Neural cell (in vitro differentiated cells): ENCODE results near the gene NEURL4. TPM values are rescaled to one million over a fixed set of nuclear protein-coding genes. Genes with fewer than 3 reads are reported as not detected.

Source experiments
- H2AFZ ChIP-seq: fragments of 200-600, 300-800 bp; sonication (generic), shearing (Covaris generic); 2 replicates; pipeline ENCODE4 v1.6.0; 2014; ENCODE audit warnings: low read depth, mild to moderate bottlenecking, antibody characterized with exemption, low read length, moderate library complexity
- H3F3A ChIP-seq: fragments of 200-600 bp; shearing (Covaris generic); 2 replicates; pipeline ENCODE4 v1.6.1; 2016; ENCODE audit warnings: mild to moderate bottlenecking, moderate library complexity, mixed read lengths, antibody characterized with exemption, low read length; ENCODE audit not compliant: insufficient read depth, poor library complexity, severe bottlenecking
- H3K27ac ChIP-seq: fragments of 200-600, 300-800 bp; sonication (generic), shearing (Covaris generic); 2 replicates; pipeline ENCODE4 v1.5.1; 2014; ENCODE audit warnings: mild to moderate bottlenecking, low read length, moderate library complexity
- H3K27me3 ChIP-seq: fragments of 300-800, 200-600 bp; sonication (generic), shearing (Covaris generic); 2 replicates; pipeline ENCODE4 v1.6.0; 2014; ENCODE audit warnings: mild to moderate bottlenecking, low read depth, low read length, moderate library complexity; ENCODE audit not compliant: insufficient read depth
- H3K36me3 ChIP-seq: fragments of 300-800, 200-600 bp; sonication (generic), shearing (Covaris generic); 2 replicates; pipeline ENCODE4 v1.5.1; 2014; ENCODE audit warnings: mild to moderate bottlenecking, antibody characterized with exemption, low read length, moderate library complexity; ENCODE audit not compliant: insufficient read depth
- H3K4me2 ChIP-seq: fragments of 300-800, 200-600 bp; sonication (generic), shearing (Covaris generic); 2 replicates; pipeline ENCODE4 v1.6.0; 2014; ENCODE audit warnings: mild to moderate bottlenecking, low read length
- H3K4me3 ChIP-seq: fragments of 300-800, 200-600 bp; sonication (generic), shearing (Covaris generic); 2 replicates; pipeline ENCODE4 v1.5.1; 2014; ENCODE audit warnings: mild to moderate bottlenecking, low read length, moderate library complexity
- H3K79me2 ChIP-seq: fragments of 200-600 bp; shearing (Covaris generic); replicated peaks from 2 replicates; pipeline ENCODE4 v1.6.0; 2014; ENCODE audit warnings: mild to moderate bottlenecking, low read length, moderate library complexity; ENCODE audit not compliant: insufficient read depth
- H3K9ac ChIP-seq: fragments of 300-800, 200-600 bp; sonication (generic), shearing (Covaris generic); 2 replicates; pipeline ENCODE4 v1.6.1; 2016; ENCODE audit warnings: mild to moderate bottlenecking, low read length, mixed read lengths
- H3K9me2 ChIP-seq: fragments of 200-600 bp; shearing (Covaris generic); 2 replicates; pipeline ENCODE4 v1.6.1; 2016; ENCODE audit warnings: mild to moderate bottlenecking, low read length, mixed read lengths; ENCODE audit not compliant: insufficient read depth
- H3K9me3 ChIP-seq: fragments of 200-600, 300-800 bp; sonication (generic), shearing (Covaris generic); 2 replicates; pipeline ENCODE4 v1.6.1; 2016; ENCODE audit warnings: mild to moderate bottlenecking, mixed run types, low read length, moderate library complexity, mixed read lengths
- H4K20me1 ChIP-seq: fragments of 200-600 bp; shearing (Covaris generic); 2 replicates; pipeline ENCODE4 v1.6.1; 2016; ENCODE audit warnings: mild to moderate bottlenecking, mixed run types; ENCODE audit not compliant: insufficient read depth
- CTCF ChIP-seq: fragments of 450-650 bp; IDR thresholded peaks from 2 replicates; pipeline ENCODE4 v1.5.1; 2014; ENCODE audit warnings: antibody characterized with exemption, mild to moderate bottlenecking, moderate library complexity; ENCODE audit not compliant: poor library complexity, severe bottlenecking
- EP300 ChIP-seq: fragments of 450-650 bp; conservative IDR thresholded peaks from 2 replicates; pipeline ENCODE4 v1.6.1; 2014; ENCODE audit warnings: antibody characterized with exemption, mild to moderate bottlenecking, moderate library complexity; ENCODE audit not compliant: poor library complexity, severe bottlenecking
- EZH2 ChIP-seq: fragments of 200-600, 300-800 bp; shearing (Covaris generic), sonication (generic); IDR thresholded peaks from 2 replicates; pipeline ENCODE4 v1.6.1; 2014; ENCODE audit warnings: antibody characterized with exemption, low read length, borderline replicate concordance, mild to moderate bottlenecking; ENCODE audit not compliant: insufficient read depth, poor library complexity, severe bottlenecking
- MXI1 ChIP-seq: fragments of 450-650 bp; conservative IDR thresholded peaks from 2 replicates; pipeline ENCODE4 v1.6.1; 2014; ENCODE audit warnings: antibody characterized with exemption, mild to moderate bottlenecking; ENCODE audit not compliant: poor library complexity, severe bottlenecking
- POLR2AphosphoS5 ChIP-seq: IDR thresholded peaks from 2 replicates; pipeline ENCODE4 v1.6.1; 2012
- RAD21 ChIP-seq: fragments of 450-650 bp; conservative IDR thresholded peaks from 2 replicates; pipeline ENCODE4 v1.6.1; 2014; ENCODE audit warnings: antibody characterized with exemption, mild to moderate bottlenecking, moderate library complexity
- REST ChIP-seq: IDR thresholded peaks from 2 replicates; pipeline ENCODE4 v1.6.1; 2012; ENCODE audit warnings: borderline replicate concordance
- SMC3 ChIP-seq: fragments of 450-650 bp; conservative IDR thresholded peaks from 2 replicates; pipeline ENCODE4 v1.6.1; 2014; ENCODE audit warnings: antibody characterized with exemption, mild to moderate bottlenecking, moderate library complexity; ENCODE audit not compliant: poor library complexity
- TAF1 ChIP-seq: IDR thresholded peaks from 2 replicates; pipeline ENCODE4 v1.6.1; 2012; ENCODE audit warnings: low read depth
- polyA plus RNA-seq: library from polyadenylated mRNA; depleted of rRNA; stranded (reverse); fragments of >200 nt; gene quantifications from 2 replicates; pipeline ENCODE4 v1.2.3, GENCODE V29; 2014

Gene NEURL4
- polyA plus RNA-seq, 1 donor from 2014 or later, result 58.4 TPM

DNA sequence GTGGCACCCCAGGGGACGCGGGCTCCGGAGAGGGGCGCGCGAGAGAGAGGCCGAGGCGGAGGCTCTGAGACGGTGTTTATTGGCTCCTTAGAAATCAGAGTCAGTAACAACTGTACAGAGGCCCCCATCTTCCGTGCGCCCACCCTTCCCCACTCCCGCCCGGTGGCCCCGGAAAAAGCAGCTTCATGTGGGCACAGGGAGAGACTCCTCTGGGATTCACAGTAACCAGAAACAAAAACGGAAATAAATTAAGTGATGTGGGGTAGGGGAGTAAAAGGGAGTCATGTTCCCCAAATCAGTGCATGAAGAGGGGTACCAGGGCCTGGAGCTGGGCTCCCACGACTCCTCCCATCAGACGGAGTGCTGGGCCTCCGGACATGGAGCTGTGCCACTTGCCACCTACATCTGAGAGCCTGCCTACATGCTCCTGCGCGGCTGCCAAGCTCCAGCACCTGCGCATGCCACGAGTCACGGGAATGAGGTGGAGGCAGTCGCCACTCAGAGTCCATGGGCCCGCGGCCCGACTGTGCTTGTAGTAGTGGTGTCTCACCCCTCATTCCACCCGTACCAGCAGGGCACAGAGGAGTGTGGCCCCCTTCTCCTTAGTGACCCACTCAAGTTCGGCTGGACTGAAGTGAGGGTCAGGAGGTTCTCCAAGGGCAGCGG, 13.4 kb downstream of the NEURL4 start:
- H3K9ac ChIP-seq, result peak overlapping the region; percentile 81
- TF ChIP-seq TAF1 (no peak), CTCF (no peak), RAD21 (no peak), MXI1 (no peak), POLR2AphosphoS5 (no peak), REST (no peak), EZH2 (no peak), EP300 (no peak), SMC3 (no peak)
- no peaks in the 10 kb centered on the region for H3K36me3 ChIP-seq
- peaks cover 15% of the 10 kb centered on the region for H3K79me2 ChIP-seq
- no peaks in the 10 kb centered on the region for H3K9me3 ChIP-seq
- no peaks in the 10 kb centered on the region for H3F3A ChIP-seq
- peak overlapping the region; percentile 53 for H2AFZ ChIP-seq
- H3K4me3 ChIP-seq, result peak overlapping the region; percentile 83
- H3K9me2 ChIP-seq, result no peaks in the 10 kb centered on the region
- H3K27me3 ChIP-seq, result no peaks in the 10 kb centered on the region
- peak overlapping the region; percentile 87 for H3K27ac ChIP-seq
- peak overlapping the region; percentile 63 for H3K4me2 ChIP-seq
- no peaks in the 10 kb centered on the region for H4K20me1 ChIP-seq

DNA sequence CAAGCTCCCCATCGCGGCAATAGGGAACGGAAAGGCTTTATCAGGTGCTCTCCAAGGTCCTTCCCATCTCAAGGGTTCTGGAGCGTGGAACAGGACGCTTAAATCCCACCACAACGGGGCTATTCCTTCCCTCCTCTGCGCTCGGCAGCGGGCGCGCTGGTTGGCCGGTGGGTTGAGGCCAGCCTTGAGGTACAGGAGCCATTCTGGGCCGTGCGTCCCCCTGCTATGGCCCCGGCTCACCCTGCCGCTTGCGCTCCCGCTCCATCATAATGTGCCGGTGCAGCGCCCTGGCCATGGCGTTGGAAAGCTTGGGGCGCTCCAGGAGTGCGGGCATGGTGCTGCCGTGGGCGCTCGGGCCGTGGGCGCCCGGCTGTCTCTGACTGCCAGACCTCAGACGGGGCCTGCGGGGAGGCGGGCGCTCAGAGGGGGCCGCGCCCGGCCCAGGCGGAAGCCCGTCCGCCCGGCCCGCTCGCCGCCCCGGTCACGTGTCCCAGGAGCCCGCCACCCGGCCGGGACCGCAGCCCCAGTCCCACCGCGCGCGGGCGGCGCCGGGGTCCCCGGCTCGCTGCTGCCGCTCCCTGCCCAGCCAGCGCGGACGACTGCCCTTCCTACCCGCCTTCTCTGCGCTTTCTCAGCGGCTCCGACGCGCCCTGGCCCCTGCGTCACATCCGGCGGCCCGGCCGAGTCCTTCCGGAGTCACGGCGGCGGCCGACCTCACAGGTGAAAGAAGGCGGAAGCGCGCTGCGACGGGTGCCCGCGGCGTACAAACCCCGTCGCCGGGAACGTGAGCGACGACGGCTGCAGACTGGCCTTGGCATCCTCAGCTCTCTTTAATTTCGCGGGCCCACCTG, 14.2 kb downstream of the NEURL4 start, which contains the start of gene GPS2:
GPS2 (minus strand) TSS at position 642 of the 851 bp plus-strand sequence; CDS start at position 334, 308 bp downstream.
- peak within 1 kb of the TSS; percentile 81 for H3K9ac ChIP-seq
- no peaks in the 10 kb centered on the region for H3F3A ChIP-seq
- H3K4me3 ChIP-seq, result peak within 1 kb of the TSS; percentile 83
- peak within 1 kb of the TSS; percentile 95 for H3K4me2 ChIP-seq
- no peaks in the 10 kb centered on the region for H3K9me3 ChIP-seq
- peaks cover 22% of the 10 kb centered on the region for H3K79me2 ChIP-seq
- peak within 1 kb of the TSS; percentile 87 for H3K27ac ChIP-seq
- no peaks in the 10 kb centered on the region for H3K36me3 ChIP-seq
- H3K27me3 ChIP-seq, result no peaks in the 10 kb centered on the region
- H3K9me2 ChIP-seq, result no peaks in the 10 kb centered on the region
- TF ChIP-seq EZH2 (no peak), POLR2AphosphoS5 (peak; percentile 92), TAF1 (no peak), SMC3 (peak; percentile 23), CTCF (no peak), EP300 (peak; percentile 68), RAD21 (no peak), REST (peak; percentile 33), MXI1 (peak; percentile 86)
- H2AFZ ChIP-seq, result peak within 1 kb of the TSS; percentile 53
- no peaks in the 10 kb centered on the region for H4K20me1 ChIP-seq
